ENCODE results near the gene RMC1.

DNA sequence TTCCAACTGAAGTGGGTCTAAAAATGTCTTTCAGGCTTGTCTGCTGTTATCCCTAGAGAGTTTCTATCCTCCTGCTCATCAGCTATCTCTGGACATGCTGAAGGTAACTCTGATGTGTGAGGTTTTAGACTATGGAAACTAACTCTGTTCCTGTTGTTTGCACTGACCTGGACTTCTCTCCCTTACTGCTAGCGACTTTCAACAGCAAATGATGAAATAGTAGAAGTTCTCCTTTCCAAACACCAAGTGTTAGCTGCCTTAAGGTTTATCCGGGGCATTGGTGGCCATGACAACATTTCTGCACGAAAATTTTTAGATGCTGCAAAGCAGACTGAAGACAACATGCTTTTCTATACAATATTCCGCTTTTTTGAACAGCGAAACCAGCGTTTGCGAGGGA, 26.9 kb downstream of the RMC1 start:
- TF ChIP-seq POLR2AphosphoS5 (IDR thresholded peaks at IDR 0.05; ENCODE audit: borderline replicate concordance, low read depth, low read length) (no peak), FOXP2 (optimal IDR thresholded peaks at IDR 0.05; ENCODE audit: control extremely low read depth, extremely low read length, insufficient read depth) (no peak), EZH2 (IDR thresholded peaks at IDR 0.05) (no peak)

All from SK-N-MC (cell line).